AG09319 (cell line): ENCODE results near the gene SMIM26.

Experiments
- DNase-seq: peaks from one replicate; pipeline ENCODE4 v3.0.0-alpha.2; 2010; ENCODE audit warnings: low read depth; ENCODE audit errors: extremely low read depth
- CTCF ChIP-seq: IDR thresholded peaks from 2 replicates; pipeline ENCODE4 v1.5.1; 2011; ENCODE audit warnings: low read depth, mild to moderate bottlenecking, inconsistent platforms, low read length, moderate library complexity

SMIM26 gene

GRCh38 chr20:18545566-18545965 lies 21.7 kb upstream of the SMIM26 start:
- no peak for TF ChIP-seq CTCF

GRCh38 chr20:18548465-18548864 lies 18.8 kb upstream of the SMIM26 start:
- no peak for DNase-seq
- no peak for TF ChIP-seq CTCF

More at GRCh38 chr20:18545566-18545965, 21.7 kb upstream of the SMIM26 start:
- DNase-seq: no peak

GRCh38 chr20:18553746-18554145 lies 13.5 kb upstream of the SMIM26 start:
- no peak for TF ChIP-seq CTCF

GRCh38 chr20:18567739-18568091 lies 483 bp downstream of the SMIM26 start:
- no peak for DNase-seq
- no peak for TF ChIP-seq CTCF

More at GRCh38 chr20:18553746-18554145, 13.5 kb upstream of the SMIM26 start:
- DNase-seq: no peak

GRCh38 chr20:18571009-18571408 lies 3.8 kb downstream of the SMIM26 start:
- no peak for DNase-seq
- no peak for TF ChIP-seq CTCF

- DNase-seq: no peak
- TF ChIP-seq CTCF: no peak
Observed at GRCh38 chr20:18571578-18571977, 4.3 kb downstream of the SMIM26 start.

GRCh38 chr20:18577942-18578341 lies 10.7 kb downstream of the SMIM26 start:
- no peak for TF ChIP-seq CTCF
- no peak for DNase-seq
